HepG2 (cell line): Measurements from ENCODE around the gene ARHGAP15. TPM values are rescaled to one million over a fixed set of nuclear protein-coding genes. Genes with fewer than 3 reads are reported as not detected.

Source experiments
- ATAC-seq: fragments of 200-7000 bp; cut with Tn5 transposase; 3 replicates; pipeline ENCODE4 v1.9.1; 2020; ENCODE audit warnings: mild to moderate bottlenecking, moderate library complexity
- BruUV-seq: library from RNA; stranded (reverse); fragments of 400-500 nt; replicated peaks from 2 replicates; lab custom pipeline; 2021; lab: Mats Ljungman, UMichigan
- CTCF ChIA-PET: fragments of 300-600 bp; formaldehyde crosslinking; extraction: SDS; loops from one replicate; lab custom pipeline; 2021; ENCODE audit warnings: low total read pairs, inconsistent platforms, low intra/inter-chr PET ratio; lab: Yijun Ruan, JAX
- POLR2A ChIA-PET: fragments of 350-600 bp; sonication (Branson Sonifier 250); formaldehyde crosslinking; loops from one replicate; lab custom pipeline; 2020; ENCODE audit warnings: antibody characterized with exemption, inconsistent platforms; lab: Yijun Ruan, JAX
- DNase-seq: peaks from one replicate; pipeline ENCODE4 v3.0.0-alpha.2; 2015; ENCODE audit warnings: low spot score
- FAIRE-seq: peaks from 3 replicates; lab custom pipeline; 2011; peaks lifted over from hg19 to GRCh38; lab: Jason Lieb, UNC
- H2AFZ ChIP-seq: one replicate; pipeline ENCODE4 v1.6.1; 2011; ENCODE audit warnings: low read length, inconsistent platforms
- H3K27ac ChIP-seq: fragments of 300-600 bp; 3 replicates; pipeline ENCODE4 v1.8.0; 2011; ENCODE audit warnings: mixed run types, mild to moderate bottlenecking, mixed read lengths, low read length, inconsistent platforms; ENCODE audit not compliant: insufficient read depth; ENCODE audit errors: extremely low read length
- H3K27me3 ChIP-seq, 2 experiments: fragments of 200-600 bp in 1 of 2; 2 replicates in 1 of 2; 3 replicates in 1 of 2; pipeline versions ENCODE4 v1.6.0 to v1.8.0; 2011; ENCODE audit warnings: low read length in 2 of 2, mild to moderate bottlenecking in 2 of 2, moderate library complexity in 2 of 2, inconsistent platforms in 1 of 2; ENCODE audit not compliant: insufficient read depth in 2 of 2, control insufficient read depth in 1 of 2
- H3K36me3 ChIP-seq, 2 experiments: fragments of 200-600 bp in 1 of 2; replicated peaks in 1 of 2; 2 replicates in 1 of 2; 3 replicates in 1 of 2; pipeline versions ENCODE4 v1.5.1 to v1.8.0; 2011; ENCODE audit warnings: low read length in 2 of 2, inconsistent platforms in 1 of 2; ENCODE audit not compliant: insufficient read depth in 2 of 2, control insufficient read depth in 1 of 2
- H3K4me1 ChIP-seq: 2 replicates; pipeline ENCODE4 v1.5.1; 2012; ENCODE audit warnings: low read length, inconsistent platforms; ENCODE audit not compliant: insufficient read depth
- H3K4me2 ChIP-seq: 2 replicates; pipeline ENCODE4 v1.6.0; 2011; ENCODE audit warnings: low read depth, low read length, inconsistent platforms
- H3K4me3 ChIP-seq, 3 experiments: fragments of 200-600 bp in 1 of 3; sonication (generic), shearing (Covaris generic) in 1 of 3; replicated peaks in 1 of 3; 2 replicates each; pipeline ENCODE4 v1.5.1; 2011 to 2016; ENCODE audit warnings: low read length in 3 of 3, inconsistent platforms in 2 of 3, low read depth in 2 of 3, mild to moderate bottlenecking in 2 of 3, control low read depth in 1 of 3, mixed read lengths in 1 of 3; ENCODE audit not compliant: insufficient read depth in 1 of 3
- H3K79me2 ChIP-seq: one replicate; pipeline ENCODE4 v1.6.1; 2011; ENCODE audit warnings: low read length, inconsistent platforms; ENCODE audit not compliant: insufficient read depth
- H3K9ac ChIP-seq: 2 replicates; pipeline ENCODE4 v1.6.0; 2011; ENCODE audit warnings: mild to moderate bottlenecking, low read depth, low read length, inconsistent platforms; ENCODE audit not compliant: insufficient read depth
- H3K9me3 ChIP-seq: 2 replicates; pipeline ENCODE4 v1.5.1; 2012; ENCODE audit warnings: mild to moderate bottlenecking, low read length
- H4K20me1 ChIP-seq: 2 replicates; pipeline ENCODE4 v1.6.0; 2011; ENCODE audit warnings: inconsistent platforms, mild to moderate bottlenecking, low read length, moderate library complexity; ENCODE audit not compliant: insufficient read depth
- FOXA1 ChIP-seq, 2 experiments: fragments of 450-650 bp in 1 of 2; sonication (generic) in 1 of 2; formaldehyde crosslinking in 1 of 2; IDR thresholded peaks; 2 replicates each; pipeline versions ENCODE4 v1.4.0 to v1.6.1; 2016 to 2020; ENCODE audit warnings: missing genetic modification reagents in 1 of 2
- FOXA3 ChIP-seq: IDR thresholded peaks from 2 replicates; pipeline ENCODE4 v1.6.1; 2016; ENCODE audit warnings: missing genetic modification reagents, missing compliant biosample characterization
- HNF1A ChIP-seq, 2 experiments: sonication (generic) in 1 of 2; formaldehyde crosslinking in 1 of 2; IDR thresholded peaks; 2 replicates each; pipeline versions ENCODE4 v1.4.0 to v1.6.1; 2016 to 2020; ENCODE audit warnings: borderline replicate concordance in 1 of 2, low read depth in 1 of 2, mild to moderate bottlenecking in 1 of 2, missing genetic modification reagents in 1 of 2
- MBNL3 ChIP-seq: fragments of 250-450 bp; sonication (Bioruptor Pico); conservative IDR thresholded peaks from 2 replicates; pipeline ENCODE4 v1.8.0; 2022; ENCODE audit warnings: mild to moderate bottlenecking, inconsistent platforms
- MIXL1 ChIP-seq: IDR thresholded peaks from 2 replicates; pipeline ENCODE4 v1.6.1; 2016
- PHF20 ChIP-seq: sonication (generic); formaldehyde crosslinking; IDR thresholded peaks from 2 replicates; pipeline ENCODE4 v1.5.0; 2020; ENCODE audit warnings: mild to moderate bottlenecking, missing genetic modification reagents
- SMAD3 ChIP-seq: sonication (generic); formaldehyde crosslinking; IDR thresholded peaks from 2 replicates; pipeline ENCODE4 v1.4.0; 2020; ENCODE audit warnings: missing genetic modification reagents
- ZNF343 ChIP-seq: sonication (generic); formaldehyde crosslinking; IDR thresholded peaks from 2 replicates; pipeline ENCODE4 v1.4.0; 2020; ENCODE audit warnings: mild to moderate bottlenecking, missing genetic modification reagents
- whole genome bisulfite sequencing: methylation state at CpG from one replicate; pipeline ENCODE4 v1.1.6; 2017; ENCODE audit warnings: low lambda C conversion rate; 5-methylcytosine and 5-hydroxymethylcytosine counted together
- in situ Hi-C: cut with HindIII; loops from 2 replicates; pipeline ENCODE4 v1.10.0; 2017; ENCODE audit warnings: low pct_unique_long_range_greater_than_20kb; ENCODE audit not compliant: extremely low pct_ligation_motif_present
- intact Hi-C: fragments of 100-400 bp; cut with micrococcal nuclease; formaldehyde crosslinking; loops from one replicate; pipeline ENCODE4 v1.10.0; 2022; ENCODE audit not compliant: unreplicated experiment
- polyA plus RNA-seq, 8 experiments: library from polyadenylated mRNA; depleted of rRNA in 3 of 8; stranded (reverse) in 7 of 8; unstranded in 1 of 8; fragments of >200 nt; fragmentation: Illumina TruSeq in 4 of 8; extraction: Trizol in 4 of 8; gene quantifications; 2 replicates each; pipeline versions ENCODE4 v1.2.1 to v1.2.3, GENCODE V29; 2011 to 2016; ENCODE audit warnings: low read depth in 4 of 8, missing spikeins in 1 of 8, mixed read lengths in 1 of 8; ENCODE audit not compliant: insufficient read depth in 1 of 8
- total RNA-seq, 5 experiments: library from RNA; depleted of rRNA; stranded (reverse); fragments of >200 nt; fragmentation: Illumina TruSeq; extraction: Trizol; gene quantifications; 2 replicates each; pipeline ENCODE4 v1.2.3, GENCODE V29; 2016; ENCODE audit warnings: low read depth in 1 of 5
- TF ChIP-seq, protein P1 (sequence below), 2 experiments: sonication (generic) in 1 of 2; formaldehyde crosslinking in 1 of 2; IDR thresholded peaks; 2 replicates each; pipeline versions ENCODE4 v1.4.0 to v1.6.1; 2018 to 2020; ENCODE audit warnings: missing genetic modification reagents in 2 of 2, borderline replicate concordance in 1 of 2, low read depth in 1 of 2, mild to moderate bottlenecking in 1 of 2, missing biosample characterization in 1 of 2
- TF ChIP-seq, protein P2 (sequence below): sonication (generic); formaldehyde crosslinking; conservative IDR thresholded peaks from 2 replicates; pipeline ENCODE4 v1.4.0; 2020; ENCODE audit warnings: missing genetic modification reagents
- TF ChIP-seq, protein P3 (sequence below): sonication (generic); formaldehyde crosslinking; IDR thresholded peaks from 2 replicates; pipeline ENCODE4 v1.4.0; 2020; ENCODE audit warnings: missing genetic modification reagents, low read depth, mild to moderate bottlenecking, borderline replicate concordance

The ARHGAP15 gene
- total and polyA plus RNA-seq, 2 of the 13 experiments (the other 11 are each of a cell fraction or from before 2014, with no cell fraction given): 0.04 TPM; not detected in 1

DNA sequence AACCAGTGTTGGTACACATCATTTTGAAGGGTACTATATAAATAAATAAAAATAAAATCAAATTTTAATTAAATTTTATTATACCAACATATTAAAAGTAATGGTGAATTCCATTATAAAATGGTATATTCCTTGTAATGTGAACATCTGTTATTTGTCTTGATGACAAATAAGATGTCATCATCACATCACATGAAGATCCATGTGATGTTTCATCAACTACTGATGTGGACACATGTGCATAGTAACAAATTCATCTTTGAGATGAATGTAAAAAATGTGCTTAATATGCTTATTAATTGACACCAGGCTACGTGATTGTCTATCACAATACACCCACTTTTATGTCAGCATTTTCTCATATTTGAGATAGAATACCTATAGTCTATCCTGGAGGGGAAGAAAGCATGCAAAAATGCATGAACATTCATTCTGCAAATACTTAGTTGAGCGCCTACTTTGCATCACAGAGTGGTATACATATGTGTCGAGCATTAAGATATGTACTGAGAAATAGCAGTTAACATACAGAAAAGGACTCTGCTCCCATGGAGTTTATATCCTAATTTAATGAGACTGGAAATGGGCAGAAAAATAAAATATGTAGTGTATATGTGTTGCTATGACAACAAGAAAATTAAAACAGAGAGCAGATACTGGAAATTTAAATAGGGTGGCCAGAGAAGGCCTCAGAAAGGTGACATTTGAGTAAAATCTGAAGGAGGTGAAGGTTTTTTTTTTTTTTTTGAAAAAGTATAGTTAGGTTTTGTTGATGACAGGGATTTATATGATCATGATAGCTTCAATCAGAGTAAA lies 281.1 kb downstream of the ARHGAP15 start (continued):
- TF ChIP-seq SMAD3 (CRISPR knock-in tag): no peak

DNA sequence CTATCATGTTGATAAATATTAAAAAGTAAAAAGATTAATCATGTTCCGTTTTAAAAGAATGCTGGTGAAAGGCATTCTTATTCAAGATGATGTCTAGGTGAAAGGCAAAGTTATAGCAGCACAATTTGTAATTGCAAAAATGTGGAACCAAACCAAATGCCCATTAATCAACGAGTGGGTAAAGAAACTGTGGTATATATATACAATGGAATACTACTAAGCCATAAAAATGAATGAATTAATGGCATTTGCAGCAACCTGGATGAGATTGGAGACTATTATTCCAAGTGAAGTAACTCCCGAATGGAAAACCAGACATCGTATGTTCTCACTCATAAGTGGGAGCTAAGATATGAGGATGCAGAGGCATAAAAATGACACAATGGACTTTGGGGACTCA lies 286.4 kb downstream of the ARHGAP15 start:
- no peak for FAIRE-seq
- CTCF ChIA-PET: no interaction called here
- TF ChIP-seq FOXA1 (IDR thresholded peaks at IDR 0.05) (no peak), FOXA1 (CRISPR knock-in tag; IDR thresholded peaks at IDR 0.05) (no peak), HNF1A (IDR thresholded peaks at IDR 0.05; ENCODE audit: low read depth) (no peak), HNF1A (CRISPR knock-in tag; IDR thresholded peaks at IDR 0.05; ENCODE audit: borderline replicate concordance) (no peak), PHF20 (CRISPR knock-in tag) (no peak), MIXL1 (no peak), MBNL3 (CRISPR knock-in tag) (no peak), ZNF343 (no peak), FOXA3 (CRISPR knock-in tag) (no peak)
- TF ChIP-seq, protein P1, sequence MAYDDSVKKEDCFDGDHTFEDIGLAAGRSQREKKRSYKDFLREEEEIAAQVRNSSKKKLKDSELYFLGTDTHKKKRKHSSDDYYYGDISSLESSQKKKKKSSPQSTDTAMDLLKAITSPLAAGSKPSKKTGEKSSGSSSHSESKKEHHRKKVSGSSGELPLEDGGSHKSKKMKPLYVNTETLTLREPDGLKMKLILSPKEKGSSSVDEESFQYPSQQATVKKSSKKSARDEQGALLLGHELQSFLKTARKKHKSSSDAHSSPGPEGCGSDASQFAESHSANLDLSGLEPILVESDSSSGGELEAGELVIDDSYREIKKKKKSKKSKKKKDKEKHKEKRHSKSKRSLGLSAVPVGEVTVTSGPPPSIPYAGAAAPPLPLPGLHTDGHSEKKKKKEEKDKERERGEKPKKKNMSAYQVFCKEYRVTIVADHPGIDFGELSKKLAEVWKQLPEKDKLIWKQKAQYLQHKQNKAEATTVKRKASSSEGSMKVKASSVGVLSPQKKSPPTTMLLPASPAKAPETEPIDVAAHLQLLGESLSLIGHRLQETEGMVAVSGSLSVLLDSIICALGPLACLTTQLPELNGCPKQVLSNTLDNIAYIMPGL (CRISPR knock-in tag; IDR thresholded peaks at IDR 0.05; ENCODE audit: borderline replicate concordance in 1 of 2, low read depth in 1 of 2): no peak
- TF ChIP-seq, protein P2, sequence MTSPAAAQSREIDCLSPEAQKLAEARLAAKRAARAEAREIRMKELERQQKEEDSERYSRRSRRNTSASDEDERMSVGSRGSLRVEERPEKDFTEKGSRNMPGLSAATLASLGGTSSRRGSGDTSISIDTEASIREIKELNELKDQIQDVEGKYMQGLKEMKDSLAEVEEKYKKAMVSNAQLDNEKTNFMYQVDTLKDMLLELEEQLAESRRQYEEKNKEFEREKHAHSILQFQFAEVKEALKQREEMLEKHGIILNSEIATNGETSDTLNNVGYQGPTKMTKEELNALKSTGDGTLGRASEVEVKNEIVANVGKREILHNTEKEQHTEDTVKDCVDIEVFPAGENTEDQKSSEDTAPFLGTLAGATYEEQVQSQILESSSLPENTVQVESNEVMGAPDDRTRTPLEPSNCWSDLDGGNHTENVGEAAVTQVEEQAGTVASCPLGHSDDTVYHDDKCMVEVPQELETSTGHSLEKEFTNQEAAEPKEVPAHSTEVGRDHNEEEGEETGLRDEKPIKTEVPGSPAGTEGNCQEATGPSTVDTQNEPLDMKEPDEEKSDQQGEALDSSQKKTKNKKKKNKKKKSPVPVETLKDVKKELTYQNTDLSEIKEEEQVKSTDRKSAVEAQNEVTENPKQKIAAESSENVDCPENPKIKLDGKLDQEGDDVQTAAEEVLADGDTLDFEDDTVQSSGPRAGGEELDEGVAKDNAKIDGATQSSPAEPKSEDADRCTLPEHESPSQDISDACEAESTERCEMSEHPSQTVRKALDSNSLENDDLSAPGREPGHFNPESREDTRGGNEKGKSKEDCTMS (CRISPR knock-in tag): no peak
- TF ChIP-seq, protein P3, sequence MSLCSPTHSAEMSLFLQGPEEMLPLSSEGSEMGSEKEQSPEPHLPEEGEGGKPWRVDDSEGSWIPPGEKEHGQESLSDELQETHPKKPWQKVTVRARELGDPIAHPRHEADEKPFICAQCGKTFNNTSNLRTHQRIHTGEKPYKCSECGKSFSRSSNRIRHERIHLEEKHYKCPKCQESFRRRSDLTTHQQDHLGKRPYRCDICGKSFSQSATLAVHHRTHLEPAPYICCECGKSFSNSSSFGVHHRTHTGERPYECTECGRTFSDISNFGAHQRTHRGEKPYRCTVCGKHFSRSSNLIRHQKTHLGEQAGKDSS (CRISPR knock-in tag): no peak

More for the DNA sequence above, 286.4 kb downstream of the ARHGAP15 start:
- in situ Hi-C loops (no loop called here), intact Hi-C loops (no loop called here)
- no peaks in the 10 kb centered on the region for H3K9me3 ChIP-seq
- no peak overlapping the region for H3K4me2 ChIP-seq
- no peaks in the 10 kb centered on the region for H3K36me3 ChIP-seq
- H2AFZ ChIP-seq: no peak overlapping the region
- H3K9ac ChIP-seq: no peak overlapping the region
- no TSS peak for BruUV-seq
- H3K4me1 ChIP-seq: no peaks in the 10 kb centered on the region
- H3K27me3 ChIP-seq: no peaks in the 10 kb centered on the region
- ATAC-seq (no peak), DNase-seq (no peak)
- H3K27ac ChIP-seq: no peak overlapping the region
- no peaks in the 10 kb centered on the region for H3K79me2 ChIP-seq
- H4K20me1 ChIP-seq: no peaks in the 10 kb centered on the region
- POLR2A ChIA-PET: no interaction called here
- no peak overlapping the region for H3K4me3 ChIP-seq
- WGBS: 11% methylated on average over 4 of the region's 4 CpGs
